HEK293T (cell line): Measurements from ENCODE around the gene R3HDM1.
"Not testable (repeated sequence)": the region's sequence is repeated elsewhere in the genome, so short reads cannot be mapped to it uniquely, and the experiment has no call there.

Experiments used
- ARNT ChIP-seq: fragments of 450-650 bp; IDR thresholded peaks from 2 replicates; pipeline ENCODE4 v1.6.1; 2017; ENCODE audit warnings: mild to moderate bottlenecking
- BHLHE40 ChIP-seq: fragments of 450-650 bp; IDR thresholded peaks from 2 replicates; pipeline ENCODE4 v1.6.1; 2016; ENCODE audit warnings: mild to moderate bottlenecking, moderate library complexity, borderline replicate concordance
- CTBP1 ChIP-seq: fragments of 450-650 bp; IDR thresholded peaks from 2 replicates; pipeline ENCODE4 v1.6.1; 2016; ENCODE audit warnings: borderline replicate concordance
- ELF4 ChIP-seq: fragments of 450-650 bp; IDR thresholded peaks from 2 replicates; pipeline ENCODE4 v1.6.1; 2017; ENCODE audit warnings: antibody characterized with exemption
- FOXA1 ChIP-seq: fragments of 450-650 bp; IDR thresholded peaks from 2 replicates; pipeline ENCODE4 v1.6.1; 2016; ENCODE audit warnings: mild to moderate bottlenecking
- FOXK2 ChIP-seq: fragments of 450-650 bp; IDR thresholded peaks from 2 replicates; pipeline ENCODE4 v1.6.1; 2016; ENCODE audit warnings: mild to moderate bottlenecking
- FOXM1 ChIP-seq: fragments of 450-650 bp; IDR thresholded peaks from 2 replicates; pipeline ENCODE4 v1.6.1; 2017; ENCODE audit warnings: mild to moderate bottlenecking, borderline replicate concordance
- HDGF ChIP-seq: fragments of 450-650 bp; IDR thresholded peaks from 2 replicates; pipeline ENCODE4 v1.6.1; 2017; ENCODE audit warnings: antibody characterized with exemption, borderline replicate concordance
- L3MBTL2 ChIP-seq: fragments of 450-650 bp; conservative IDR thresholded peaks from 2 replicates; pipeline ENCODE4 v1.6.1; 2016; ENCODE audit warnings: mild to moderate bottlenecking
- LEF1 ChIP-seq: fragments of 450-650 bp; IDR thresholded peaks from 2 replicates; pipeline ENCODE4 v1.6.1; 2017; ENCODE audit warnings: mild to moderate bottlenecking, borderline replicate concordance
- SP1 ChIP-seq: fragments of 450-650 bp; IDR thresholded peaks from 2 replicates; pipeline ENCODE4 v1.6.1; 2017
- SUZ12 ChIP-seq: fragments of 450-650 bp; IDR thresholded peaks from 2 replicates; pipeline ENCODE4 v1.6.1; 2016; ENCODE audit warnings: mild to moderate bottlenecking
- TARDBP ChIP-seq: fragments of 450-650 bp; IDR thresholded peaks from 2 replicates; pipeline ENCODE4 v1.6.1; 2016
- ZNF384 ChIP-seq: fragments of 450-650 bp; IDR thresholded peaks from 2 replicates; pipeline ENCODE4 v1.6.1; 2016

DNA sequence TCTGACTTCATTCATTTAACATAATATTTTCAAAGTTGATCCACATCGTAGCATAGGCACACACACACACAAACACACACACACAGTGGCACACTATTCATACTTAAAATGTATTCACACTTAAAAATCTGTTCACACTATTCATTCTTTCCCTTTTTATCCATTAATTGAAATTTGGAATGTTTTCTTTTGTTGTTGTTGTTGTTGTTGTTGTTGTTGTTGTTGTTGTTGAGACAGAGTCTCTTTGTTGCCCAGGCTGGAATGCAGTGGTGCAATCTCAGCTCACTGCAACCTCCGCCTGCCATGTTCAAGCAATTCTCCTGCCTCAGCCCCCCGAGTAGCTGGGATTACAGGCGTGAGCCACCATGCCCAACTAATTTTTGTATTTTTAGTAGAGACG lies 123.0 kb downstream of the R3HDM1 start:
- TF ChIP-seq LEF1, ELF4, HDGF, SUZ12, FOXK2, BHLHE40, SP1, L3MBTL2, ARNT, FOXM1, CTBP1, TARDBP, FOXA1, ZNF384: not testable (repeated sequence)
